GM18867 (cell line): ENCODE data around the gene COL11A1.
"Not testable (repeated sequence)": the region's sequence is repeated elsewhere in the genome, so short reads cannot be mapped to it uniquely, and the experiment has no call there.

ENCODE experiments used
- ATAC-seq: cut with Tn5 transposase; IDR thresholded peaks from one replicate; pipeline ENCODE4 v1.9.1; 2021; ENCODE audit warnings: mild to moderate bottlenecking, moderate library complexity; ENCODE audit not compliant: unreplicated experiment

Gene COL11A1

GRCh38 chr1:102838016-102838415 lies 270.3 kb downstream of the COL11A1 start:
- no peak for ATAC-seq

DNA sequence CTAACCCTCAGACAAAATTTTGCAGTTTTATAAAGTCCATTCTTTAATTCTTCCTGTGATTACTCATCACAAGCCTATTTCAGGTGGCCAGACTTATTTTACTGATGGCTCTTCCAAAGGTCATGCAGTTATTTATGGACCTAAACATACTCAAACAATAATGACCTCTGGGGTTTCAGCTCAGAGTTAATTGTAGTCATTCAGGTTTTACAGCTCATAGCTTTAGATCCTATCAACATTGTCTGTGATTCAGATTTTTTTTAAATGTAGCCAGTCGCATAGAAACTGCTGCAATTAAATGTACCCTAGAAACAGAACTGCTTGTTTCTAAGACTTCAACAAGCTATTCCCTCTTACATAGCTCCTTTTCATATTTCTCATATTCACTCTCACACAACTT lies 270.8 kb downstream of the COL11A1 start:
- no peak for ATAC-seq

- ATAC-seq, result no peak
These were observed 271.3 kb downstream of the COL11A1 start for GRCh38 chr1:102836991-102837390.

GRCh38 chr1:102834688-102835320 lies 273.5 kb downstream of the COL11A1 start:
- no peak for ATAC-seq

DNA sequence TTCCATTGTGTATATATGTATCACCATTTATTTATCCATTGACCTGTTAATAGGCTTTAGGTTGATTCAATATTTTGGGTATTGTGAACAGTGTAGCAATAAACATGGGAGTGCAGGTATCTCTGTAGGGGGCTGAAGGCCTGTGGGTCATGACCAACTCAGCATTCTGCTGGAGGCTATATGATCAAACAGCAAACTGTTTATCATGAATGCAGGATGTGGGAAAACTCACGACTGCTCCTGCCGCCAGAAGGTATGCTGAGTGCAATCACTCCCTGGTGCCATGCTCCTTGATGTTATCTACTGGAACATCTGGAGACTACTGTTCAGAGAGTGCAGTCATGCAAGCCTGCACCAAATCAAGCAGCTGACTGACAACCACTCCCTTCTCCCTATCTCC lies 275.2 kb downstream of the COL11A1 start:
- ATAC-seq, result no peak

- ATAC-seq, result not testable (repeated sequence)
These were observed 281.6 kb downstream of the COL11A1 start for GRCh38 chr1:102826706-102827105.
